SKM-1 (cell line): ENCODE data around the gene MMP23B.

Experiments used
- DNase-seq: peaks from one replicate; lab custom pipeline; 2025; ENCODE audit not compliant: unreplicated experiment; lab: John Stamatoyannopoulos, UW

The MMP23B gene

GRCh38 chr1:1618396-1619068 lies 13.4 kb upstream of the MMP23B start:
- no peak for DNase-seq

DNA sequence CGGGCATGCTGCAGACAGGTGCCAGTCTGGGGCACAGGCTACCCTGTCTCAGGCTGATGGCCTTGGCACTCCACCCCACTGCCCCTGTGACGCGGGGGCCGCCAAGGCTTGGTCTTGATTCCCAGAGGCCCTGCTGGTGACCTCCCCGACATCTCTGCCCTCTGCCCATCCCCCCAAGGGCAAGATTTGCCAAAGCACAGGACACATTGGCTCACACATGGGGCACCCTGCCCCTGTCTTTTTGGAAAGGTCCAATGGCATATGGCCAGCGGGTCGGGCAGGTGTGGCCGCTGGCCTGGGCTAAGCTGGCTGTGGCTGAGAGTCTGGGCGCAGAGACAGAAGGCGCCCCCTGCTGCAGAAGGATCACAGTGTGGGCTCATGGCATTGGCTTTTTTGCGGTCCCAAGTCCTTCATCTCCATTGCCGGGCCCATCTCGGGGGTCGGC lies 12.0 kb upstream of the MMP23B start:
- no peak for DNase-seq

DNA sequence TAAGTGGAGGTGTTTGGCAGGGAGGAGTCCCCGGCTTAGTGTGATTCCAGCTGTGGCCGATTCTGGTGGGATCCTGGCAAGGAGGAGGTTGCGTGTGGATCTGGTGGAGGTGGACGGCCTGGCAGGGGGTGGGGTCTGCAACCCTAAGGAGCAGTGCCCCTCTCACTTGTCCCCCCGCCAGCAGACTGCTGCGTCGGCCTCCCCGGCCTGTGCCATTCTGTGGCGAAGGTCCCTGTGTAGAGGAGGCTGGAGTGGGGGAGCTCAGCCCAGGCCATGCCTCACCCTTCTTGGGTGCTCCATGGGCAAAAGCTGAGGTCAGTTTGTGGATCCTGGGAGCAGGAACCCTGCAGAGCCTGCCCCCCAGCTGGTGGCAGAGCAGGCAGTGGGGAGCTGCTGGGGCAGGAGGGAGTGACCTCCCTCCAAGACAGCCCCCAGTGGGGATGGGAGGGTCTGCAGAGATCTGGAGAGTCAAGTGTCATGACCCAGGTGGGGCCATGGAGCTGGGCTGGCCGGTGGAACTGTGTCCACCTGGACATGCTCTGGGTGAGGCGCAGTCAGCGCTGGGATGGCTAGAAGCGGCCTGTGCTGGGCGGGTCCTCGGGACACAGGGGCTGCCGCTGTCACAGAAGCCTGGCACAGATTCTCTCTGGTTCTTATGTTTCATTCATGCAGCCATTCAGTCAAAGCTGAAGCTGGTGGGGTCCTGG lies 11.4 kb upstream of the MMP23B start:
- no peak for DNase-seq

DNA sequence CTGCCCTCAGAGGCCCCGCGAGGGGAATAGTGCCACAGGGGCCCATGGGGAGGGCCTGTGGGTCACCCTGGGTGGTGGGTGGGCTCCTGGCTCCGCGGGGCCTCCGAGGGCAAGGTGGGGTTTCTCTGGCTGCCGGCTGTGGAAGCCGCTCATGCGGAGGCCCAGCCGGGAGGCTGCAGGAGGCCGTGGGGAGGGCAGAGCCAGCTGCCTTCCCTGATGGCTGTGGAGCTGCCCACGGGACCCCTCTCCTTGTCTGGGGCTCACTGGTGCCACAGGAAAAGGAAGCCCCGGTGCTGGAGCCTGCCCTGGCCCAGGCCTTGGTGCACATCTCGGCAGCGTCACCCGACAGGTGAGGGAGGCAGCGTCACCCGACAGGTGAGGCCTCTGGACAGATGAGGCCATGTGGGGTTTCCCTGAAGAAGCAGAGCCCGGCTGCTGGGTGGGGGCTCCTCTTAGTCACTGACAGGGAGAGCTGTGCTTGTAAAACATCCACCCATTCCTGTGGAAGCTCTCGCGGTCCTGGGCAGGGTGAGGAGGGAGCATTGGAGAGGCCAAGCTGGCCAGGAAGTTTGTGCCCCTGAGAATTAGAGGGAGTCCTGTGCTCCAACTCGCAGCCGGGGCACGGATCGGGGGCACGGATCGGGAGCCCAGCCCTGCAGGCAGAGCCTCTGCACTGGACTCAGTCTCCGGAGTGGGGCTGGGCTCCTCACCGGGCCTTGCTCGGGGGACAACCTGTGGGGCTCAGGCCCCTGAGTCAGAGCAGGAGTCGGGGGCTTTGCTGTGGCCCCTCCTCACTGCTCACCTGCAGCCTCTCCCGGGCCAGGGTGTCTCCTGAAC lies 10.6 kb upstream of the MMP23B start:
- DNase-seq, result no peak

- DNase-seq, result no peak
Measured at GRCh38 chr1:1622010-1622787, 9.8 kb upstream of the MMP23B start.

- no peak for DNase-seq
Measured at GRCh38 chr1:1622788-1623094, 9.2 kb upstream of the MMP23B start.

DNA sequence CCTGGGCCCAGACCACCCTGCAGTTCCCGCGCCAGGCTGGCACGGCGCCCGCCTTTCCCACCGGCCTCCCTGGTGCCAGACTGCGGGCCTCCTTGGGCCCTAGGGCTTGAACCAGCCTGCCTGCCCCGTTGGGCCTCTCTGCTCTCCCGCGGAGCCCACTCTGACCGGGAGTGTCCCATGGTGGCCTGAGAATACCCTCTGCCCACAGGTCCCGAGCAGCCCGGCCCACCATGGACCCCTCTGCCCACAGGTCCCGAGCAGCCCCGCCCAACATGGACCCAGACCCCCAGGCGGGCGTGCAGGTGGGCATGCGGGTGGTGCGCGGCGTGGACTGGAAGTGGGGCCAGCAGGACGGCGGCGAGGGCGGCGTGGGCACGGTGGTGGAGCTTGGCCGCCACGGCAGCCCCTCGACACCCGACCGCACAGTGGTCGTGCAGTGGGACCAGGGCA lies 8.8 kb upstream of the MMP23B start:
- no peak for DNase-seq

DNA sequence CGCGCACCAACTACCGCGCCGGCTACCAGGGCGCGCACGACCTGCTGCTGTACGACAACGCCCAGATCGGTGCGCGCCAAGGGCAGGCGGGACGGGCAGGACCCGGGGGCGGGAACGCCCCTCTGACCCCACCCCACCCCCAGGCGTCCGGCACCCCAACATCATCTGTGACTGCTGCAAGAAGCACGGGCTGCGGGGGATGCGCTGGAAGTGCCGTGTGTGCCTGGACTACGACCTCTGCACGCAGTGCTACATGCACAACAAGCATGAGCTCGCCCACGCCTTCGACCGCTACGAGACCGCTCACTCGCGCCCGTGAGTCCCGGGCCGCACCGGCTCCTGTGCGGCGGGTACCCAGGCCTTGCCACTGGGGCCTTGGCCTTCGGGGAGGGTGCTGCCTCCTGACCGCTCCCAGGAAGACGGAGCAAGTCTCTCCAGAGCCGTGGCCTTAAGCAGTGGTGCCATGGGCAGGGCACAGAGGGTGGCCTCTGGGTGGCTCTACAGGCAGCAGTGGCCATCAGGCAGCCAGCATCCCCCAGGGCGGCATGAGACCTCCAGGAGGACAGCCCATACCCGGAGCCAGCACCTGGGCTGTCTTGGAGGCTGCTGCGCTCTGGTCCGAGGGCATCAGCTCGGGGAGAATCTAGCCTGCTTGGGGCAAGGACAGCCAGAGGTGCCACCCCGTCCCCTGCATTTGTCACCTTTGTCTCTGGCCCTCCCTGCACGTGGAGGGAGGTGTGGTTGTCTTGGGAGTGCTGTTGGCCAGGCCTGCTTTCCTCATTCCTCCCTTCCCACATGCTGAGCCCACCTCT lies 8.1 kb upstream of the MMP23B start:
- DNase-seq, result no peak

- no peak for DNase-seq
Measured at GRCh38 chr1:1624443-1625403, 7.2 kb upstream of the MMP23B start.

DNA sequence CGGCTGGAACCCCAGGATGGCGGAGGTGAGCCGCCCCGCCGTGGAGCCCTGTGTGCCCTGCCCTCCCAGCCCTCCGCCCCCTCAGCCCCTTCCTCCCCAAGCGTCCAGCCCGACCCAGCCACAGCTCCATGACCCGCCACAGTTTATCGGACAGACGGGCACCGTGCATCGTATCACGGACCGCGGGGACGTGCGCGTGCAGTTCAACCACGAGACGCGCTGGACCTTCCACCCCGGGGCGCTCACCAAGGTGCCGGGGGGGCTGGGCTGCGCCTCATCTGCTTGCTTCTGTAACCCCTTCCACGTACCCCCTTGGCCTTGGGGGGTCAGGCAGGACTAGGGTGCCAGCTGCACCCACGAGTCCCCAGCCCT lies 6.6 kb upstream of the MMP23B start:
- DNase-seq, result no peak

DNA sequence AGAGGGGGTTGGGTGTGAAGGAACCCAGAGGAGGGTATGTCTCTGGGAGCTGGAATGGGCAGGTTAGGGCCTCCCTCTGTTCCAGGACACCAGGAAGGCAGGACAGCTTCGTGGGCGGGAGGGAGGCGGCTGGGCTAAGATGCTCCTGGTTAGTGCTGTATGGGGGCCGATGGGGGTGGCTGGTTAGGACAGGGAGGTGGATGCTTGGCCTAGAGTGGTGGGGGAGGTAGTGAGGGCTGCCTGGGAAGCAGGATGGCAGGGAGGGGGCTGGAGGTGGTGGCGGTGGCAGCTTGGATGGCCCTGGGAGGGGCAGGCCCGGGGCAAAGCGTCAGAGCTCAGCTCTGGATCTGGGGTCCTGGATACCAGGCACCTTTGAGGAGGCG lies 6.2 kb upstream of the MMP23B start:
- no peak for DNase-seq

- DNase-seq, result no peak
Measured at GRCh38 chr1:1626207-1627141, 5.5 kb upstream of the MMP23B start.

- no peak for DNase-seq
Measured at GRCh38 chr1:1627261-1627828, 4.6 kb upstream of the MMP23B start.

DNA sequence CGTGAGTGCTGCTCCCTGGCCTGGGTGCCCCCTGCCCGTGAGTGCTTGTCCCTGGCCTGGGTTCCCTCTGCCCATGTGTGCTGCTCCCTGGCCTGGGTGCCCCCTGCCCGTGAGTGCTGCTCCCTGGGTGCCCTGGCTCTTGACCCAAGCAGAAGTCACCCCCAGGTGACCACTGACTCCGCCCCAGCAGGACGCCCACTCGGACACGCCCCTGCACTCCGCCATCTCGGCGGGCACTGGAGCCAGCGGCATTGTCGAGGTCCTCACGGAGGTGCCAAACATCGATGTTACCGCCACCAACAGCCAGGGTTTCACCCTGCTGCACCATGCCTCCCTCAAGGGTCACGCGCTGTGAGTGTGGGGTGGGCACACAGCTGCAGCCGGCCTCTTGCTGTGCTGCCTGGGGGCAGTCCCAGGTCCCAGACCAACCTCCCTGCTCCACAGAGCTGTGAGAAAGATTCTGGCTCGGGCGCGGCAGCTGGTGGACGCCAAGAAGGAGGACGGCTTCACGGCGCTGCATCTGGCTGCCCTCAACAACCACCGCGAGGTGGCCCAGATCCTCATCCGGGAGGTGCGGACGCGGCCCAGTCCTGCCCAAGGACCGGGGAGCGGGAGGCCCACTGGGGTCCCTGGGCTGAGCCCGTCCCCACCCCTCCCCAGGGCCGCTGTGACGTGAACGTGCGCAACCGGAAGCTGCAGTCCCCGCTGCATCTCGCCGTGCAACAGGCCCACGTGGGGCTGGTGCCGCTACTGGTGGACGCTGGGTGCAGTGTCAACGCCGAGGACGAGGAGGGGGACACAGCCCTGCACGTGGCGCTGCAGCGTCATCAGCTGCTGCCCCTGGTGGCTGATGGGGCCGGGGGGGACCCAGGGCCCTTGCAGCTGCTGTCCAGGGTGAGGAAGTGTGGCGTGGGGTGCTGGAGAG lies 3.9 kb upstream of the MMP23B start:
- no peak for DNase-seq

DNA sequence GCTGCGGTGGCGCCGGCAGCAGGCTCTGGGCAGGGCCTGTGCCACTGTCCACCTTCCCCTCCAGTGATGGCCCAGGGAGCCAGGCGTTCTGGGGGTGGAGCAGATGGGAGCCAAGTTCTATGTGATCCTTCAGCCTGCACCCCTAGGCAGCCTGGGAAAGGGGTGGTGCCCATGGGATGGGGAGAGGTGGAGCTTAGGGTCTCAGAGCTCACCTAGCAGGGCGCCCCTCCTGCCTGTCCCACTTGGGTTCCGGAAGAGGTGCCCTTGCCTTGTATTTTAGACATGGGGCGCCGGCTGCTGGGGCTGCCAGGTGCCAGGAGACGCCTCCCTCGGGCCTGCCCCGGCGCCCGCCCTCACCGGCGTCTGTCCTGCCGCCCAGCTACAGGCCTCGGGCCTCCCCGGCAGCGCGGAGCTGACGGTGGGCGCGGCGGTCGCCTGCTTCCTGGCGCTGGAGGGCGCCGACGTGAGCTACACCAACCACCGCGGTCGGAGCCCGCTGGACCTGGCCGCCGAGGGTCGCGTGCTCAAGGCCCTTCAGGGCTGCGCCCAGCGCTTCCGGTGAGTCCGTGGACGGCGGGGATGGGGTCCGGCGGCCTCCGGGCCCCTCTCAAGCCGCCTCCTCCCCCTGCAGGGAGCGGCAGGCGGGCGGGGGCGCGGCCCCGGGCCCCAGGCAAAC lies 3.1 kb upstream of the MMP23B start:
- no peak for DNase-seq

DNA sequence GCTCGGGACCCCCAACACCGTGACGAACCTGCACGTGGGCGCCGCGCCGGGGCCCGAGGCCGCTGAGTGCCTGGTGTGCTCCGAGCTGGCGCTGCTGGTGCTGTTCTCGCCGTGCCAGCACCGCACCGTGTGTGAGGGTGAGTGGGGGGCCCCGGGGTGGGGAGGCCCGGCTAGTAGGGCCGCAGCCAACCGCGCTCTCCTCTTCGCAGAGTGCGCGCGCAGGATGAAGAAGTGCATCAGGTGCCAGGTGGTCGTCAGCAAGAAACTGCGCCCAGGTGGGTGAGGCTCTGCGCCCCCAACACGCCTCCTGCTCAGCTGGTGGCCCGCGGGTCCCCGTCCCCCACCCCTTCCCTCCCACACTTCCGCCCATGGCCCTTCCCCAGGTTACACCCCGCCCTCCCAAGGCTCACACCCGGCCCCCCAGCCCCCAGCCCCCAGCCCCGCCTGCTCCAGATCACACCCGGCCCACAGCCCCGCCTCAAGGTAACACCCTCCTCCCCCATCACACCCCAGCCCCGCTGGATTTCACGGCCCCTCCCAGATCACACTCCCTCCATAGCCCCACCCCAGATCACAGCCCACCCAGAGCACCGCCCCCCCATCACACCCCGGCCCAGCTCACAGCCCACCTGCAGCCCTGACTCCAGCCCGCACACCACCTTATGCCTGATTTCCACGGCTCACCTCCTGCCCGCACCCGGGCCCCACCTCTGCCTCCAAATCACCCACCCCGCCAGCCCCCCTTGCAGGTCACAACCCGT lies 2.4 kb upstream of the MMP23B start:
- DNase-seq, result no peak
